Muscle layer of colon (tissue), 2 donors: ENCODE measurements around the gene LAMC1.

ENCODE experiments used
- H3K27ac ChIP-seq: one replicate; pipeline ENCODE4 v1.7.0; 2013; ENCODE audit warnings: low read depth, mild to moderate bottlenecking, low read length, moderate library complexity
- H3K27me3 ChIP-seq, 2 donors: one replicate each; pipeline ENCODE4 v1.7.0; 2013; ENCODE audit warnings: low read length in 2 of 2, mild to moderate bottlenecking in 2 of 2; ENCODE audit not compliant: insufficient read depth in 2 of 2, control insufficient read depth in 1 of 2
- H3K36me3 ChIP-seq: one replicate; pipeline ENCODE4 v1.7.0; 2013; ENCODE audit warnings: mild to moderate bottlenecking, low read length; ENCODE audit not compliant: insufficient read depth
- H3K4me1 ChIP-seq: one replicate; pipeline ENCODE4 v1.7.0; 2013; ENCODE audit warnings: mild to moderate bottlenecking, low read length; ENCODE audit not compliant: insufficient read depth
- H3K4me3 ChIP-seq, 2 donors: one replicate each; pipeline ENCODE4 v1.7.0; 2013; ENCODE audit warnings: low read length in 2 of 2, low read depth in 1 of 2, mild to moderate bottlenecking in 1 of 2, moderate library complexity in 1 of 2
- H3K9ac ChIP-seq: one replicate; pipeline ENCODE4 v1.7.0; 2013; ENCODE audit warnings: low read length
- H3K9me3 ChIP-seq: one replicate; pipeline ENCODE4 v1.7.0; 2013; ENCODE audit warnings: mild to moderate bottlenecking, low read length
- donor health status: abdominal sarcoma.
- donor health status: Adenocarcinoma of cecum.

Gene LAMC1

DNA sequence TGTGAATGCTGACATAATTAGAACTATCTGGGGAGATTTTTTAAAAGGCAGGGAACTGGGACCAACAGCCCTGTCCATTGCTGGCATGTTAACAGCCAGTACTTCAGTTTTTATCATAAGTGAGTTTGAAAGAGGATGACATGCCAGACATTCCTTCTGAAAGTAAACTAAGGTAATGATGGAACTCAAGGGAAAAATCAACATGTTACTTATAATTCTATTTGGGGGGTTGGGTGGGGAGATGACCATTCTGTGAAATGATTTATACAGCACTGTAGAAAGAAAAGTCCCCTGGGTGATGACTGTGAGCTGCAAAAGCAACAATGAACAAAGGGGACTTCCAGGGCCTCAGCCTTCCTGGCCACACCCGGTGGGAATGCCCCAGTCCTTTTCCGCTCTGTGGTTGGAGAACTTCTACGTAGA is 157.4 kb downstream of the LAMC1 start:
- H3K4me3 ChIP-seq: no peak overlapping the region
- H3K27me3 ChIP-seq: no peaks in the 10 kb centered on the region
- H3K9me3 ChIP-seq: no peaks in the 10 kb centered on the region
- peaks cover 16% of the 10 kb centered on the region for H3K4me1 ChIP-seq
- no peak overlapping the region for H3K9ac ChIP-seq
- peak overlapping the region; percentile 35 for H3K27ac ChIP-seq
- no peaks in the 10 kb centered on the region for H3K36me3 ChIP-seq

DNA sequence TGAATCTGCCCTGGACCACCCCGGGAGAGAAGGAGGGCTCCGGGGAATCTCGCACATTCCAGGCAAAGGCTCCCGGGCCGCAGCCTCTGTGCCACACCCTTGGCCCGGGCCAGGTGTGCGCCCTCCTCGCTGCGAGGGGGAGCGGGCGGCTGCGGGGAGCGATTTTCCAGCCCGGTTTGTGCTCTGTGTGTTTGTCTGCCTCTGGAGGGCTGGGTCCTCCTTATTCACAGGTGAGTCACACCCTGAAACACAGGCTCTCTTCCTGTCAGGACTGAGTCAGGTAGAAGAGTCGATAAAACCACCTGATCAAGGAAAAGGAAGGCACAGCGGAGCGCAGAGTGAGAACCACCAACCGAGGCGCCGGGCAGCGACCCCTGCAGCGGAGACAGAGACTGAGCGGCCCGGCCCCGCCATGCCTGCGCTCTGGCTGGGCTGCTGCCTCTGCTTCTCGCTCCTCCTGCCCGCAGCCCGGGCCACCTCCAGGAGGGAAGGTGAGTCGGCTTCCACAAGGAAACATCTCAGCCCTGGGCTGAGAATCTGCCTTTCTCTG is 162.8 kb downstream of the LAMC1 start, which contains the start of gene LAMC2:
Gene LAMC2 (plus strand): TSS at position 324 of the 550 bp plus-strand sequence. CDS start 89 bp downstream, at position 413.
- Histone ChIP-seq H3K4me3 (no peak within 1 kb of the TSS), H3K36me3 (no peaks in the 10 kb centered on the region), H3K9ac (no peak within 1 kb of the TSS), H3K9me3 (no peaks in the 10 kb centered on the region), H3K27ac (no peak within 1 kb of the TSS), H3K4me1 (peaks cover 2% of the 10 kb centered on the region), H3K27me3 (no peaks in the 10 kb centered on the region)

DNA sequence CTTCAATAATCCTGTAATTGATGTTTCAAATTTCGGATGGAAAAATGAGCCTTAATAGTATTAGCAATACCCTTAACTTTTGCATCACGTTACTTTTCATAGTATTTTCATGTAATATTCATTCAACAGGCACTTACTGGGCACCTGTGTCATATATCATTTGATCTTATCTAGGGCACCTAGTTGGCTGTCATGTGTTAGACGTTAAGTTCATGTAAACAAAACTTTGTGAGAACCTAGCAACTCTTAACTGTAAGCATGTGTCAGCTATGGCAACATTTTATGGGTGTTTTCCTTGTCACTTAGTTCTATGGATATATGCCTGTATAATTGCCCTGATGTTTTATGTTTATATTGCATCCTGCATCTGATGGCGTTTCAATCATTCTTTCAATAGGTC is 163.6 kb downstream of the LAMC1 start:
- H3K9ac ChIP-seq: no peak overlapping the region

GRCh38 chr1:183188240-183188639 is 165.0 kb downstream of the LAMC1 start:
- Histone ChIP-seq H3K27me3 (no peaks in the 10 kb centered on the region), H3K36me3 (no peaks in the 10 kb centered on the region), H3K4me3 (no peak overlapping the region), H3K27ac (no peak overlapping the region), H3K9ac (no peak overlapping the region), H3K9me3 (no peaks in the 10 kb centered on the region), H3K4me1 (no peaks in the 10 kb centered on the region)

More for the DNA sequence above, 163.6 kb downstream of the LAMC1 start:
- H3K27me3 ChIP-seq: no peaks in the 10 kb centered on the region
- no peak overlapping the region for H3K4me3 ChIP-seq
- no peaks in the 10 kb centered on the region for H3K9me3 ChIP-seq
- no peak overlapping the region for H3K27ac ChIP-seq
- H3K4me1 ChIP-seq: no peaks in the 10 kb centered on the region
- H3K36me3 ChIP-seq: no peaks in the 10 kb centered on the region

DNA sequence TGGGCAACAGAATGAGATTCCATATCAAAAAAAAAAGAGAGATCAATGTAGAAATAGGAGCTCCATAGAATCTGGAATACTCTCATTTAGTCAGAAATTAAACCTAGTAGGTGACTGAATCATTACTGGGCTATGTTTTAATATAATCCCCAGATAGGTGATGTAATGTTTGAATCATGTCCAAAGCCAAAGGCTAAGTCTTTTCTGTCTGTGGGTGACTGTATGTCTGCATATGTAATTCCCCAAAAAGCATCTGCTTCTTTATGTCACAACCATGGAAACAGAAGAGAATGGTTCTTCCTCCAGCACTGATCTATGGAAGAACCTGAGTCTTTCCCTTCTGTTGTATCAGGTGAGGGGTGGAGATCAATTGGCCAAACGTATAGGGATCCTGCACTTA is 168.6 kb downstream of the LAMC1 start:
- Histone ChIP-seq H3K9ac (no peak overlapping the region), H3K27me3 (no peaks in the 10 kb centered on the region), H3K27ac (no peak overlapping the region), H3K9me3 (no peaks in the 10 kb centered on the region), H3K4me1 (no peaks in the 10 kb centered on the region), H3K36me3 (no peaks in the 10 kb centered on the region), H3K4me3 (no peak overlapping the region)

- Histone ChIP-seq H3K9me3 (no peaks in the 10 kb centered on the region), H3K27ac (no peak overlapping the region), H3K4me3 (no peak overlapping the region)
These were observed 170.8 kb downstream of the LAMC1 start for GRCh38 chr1:183193963-183194525.

GRCh38 chr1:183194527-183195141 is 171.4 kb downstream of the LAMC1 start:
- Histone ChIP-seq H3K27ac (no peak overlapping the region), H3K9ac (no peak overlapping the region)

More at GRCh38 chr1:183193963-183194525, 170.8 kb downstream of the LAMC1 start:
- Histone ChIP-seq H3K27me3 (no peaks in the 10 kb centered on the region), H3K36me3 (no peaks in the 10 kb centered on the region), H3K9ac (no peak overlapping the region), H3K4me1 (peaks cover 9% of the 10 kb centered on the region)

GRCh38 chr1:183195142-183195574 is 171.9 kb downstream of the LAMC1 start:
- Histone ChIP-seq H3K36me3 (no peaks in the 10 kb centered on the region), H3K9me3 (no peaks in the 10 kb centered on the region), H3K27me3 (no peaks in the 10 kb centered on the region), H3K4me1 (peaks cover 9% of the 10 kb centered on the region), H3K27ac (no peak overlapping the region), H3K4me3 (no peak overlapping the region), H3K9ac (no peak overlapping the region)

More at GRCh38 chr1:183194527-183195141, 171.4 kb downstream of the LAMC1 start:
- Histone ChIP-seq H3K9me3 (no peaks in the 10 kb centered on the region), H3K27me3 (no peaks in the 10 kb centered on the region), H3K4me1 (peaks cover 9% of the 10 kb centered on the region), H3K4me3 (no peak overlapping the region), H3K36me3 (no peaks in the 10 kb centered on the region)
